GM12872 (cell line): ENCODE results near the gene NTRK3.

ENCODE experiments used
- CTCF ChIP-seq: IDR thresholded peaks from 3 replicates; pipeline ENCODE4 v1.5.1; 2011; ENCODE audit warnings: low read depth, mild to moderate bottlenecking, low read length, moderate library complexity; ENCODE audit not compliant: insufficient read depth

NTRK3 gene

GRCh38 chr15:88072598-88073390 lies 183.7 kb downstream of the NTRK3 start:
- no peak for TF ChIP-seq CTCF

- TF ChIP-seq CTCF = no peak
Observed at GRCh38 chr15:88071141-88071540, 185.4 kb downstream of the NTRK3 start.

- no peak for TF ChIP-seq CTCF
Observed at GRCh38 chr15:88069561-88069960, 187.0 kb downstream of the NTRK3 start.

GRCh38 chr15:88067331-88067685 lies 189.2 kb downstream of the NTRK3 start:
- TF ChIP-seq CTCF = no peak

GRCh38 chr15:88066636-88067330 lies 189.8 kb downstream of the NTRK3 start:
- TF ChIP-seq CTCF = no peak

- TF ChIP-seq CTCF = no peak
Observed at GRCh38 chr15:88061452-88061851, 195.1 kb downstream of the NTRK3 start.

- no peak for TF ChIP-seq CTCF
Observed at GRCh38 chr15:88060383-88060782, 196.2 kb downstream of the NTRK3 start.
